GM12878 (cell line): ENCODE measurements around the gene SYCP2. TPM values are rescaled to one million over a fixed set of nuclear protein-coding genes. Genes with fewer than 3 reads are reported as not detected.

ENCODE experiments used
- ATF3 ChIP-seq: IDR thresholded peaks from 2 replicates; pipeline ENCODE4 v1.6.1; 2011; ENCODE audit warnings: low read depth, mild to moderate bottlenecking, low read length, moderate library complexity, borderline replicate concordance; ENCODE audit errors: extremely low read depth
- BRCA1 ChIP-seq: IDR thresholded peaks from 2 replicates; pipeline ENCODE4 v1.6.1; 2011; ENCODE audit warnings: low read depth, low read length, improper control_type of control experiment
- CBFB ChIP-seq: IDR thresholded peaks from 2 replicates; pipeline ENCODE4 v1.6.1; 2016; ENCODE audit warnings: antibody characterized with exemption, low read depth
- CBX3 ChIP-seq: fragments of 200-600 bp; sonication (generic); IDR thresholded peaks from 2 replicates; pipeline ENCODE4 v1.6.1; 2016; ENCODE audit warnings: low read depth, borderline replicate concordance
- CEBPB ChIP-seq, 2 experiments: fragments of 150-350 bp in 1 of 2; IDR thresholded peaks; 2 replicates each; pipeline ENCODE4 v1.6.1; 2012 to 2014; ENCODE audit warnings: low read depth in 2 of 2, low read length in 2 of 2, borderline replicate concordance in 1 of 2, inconsistent platforms in 1 of 2
- CEBPZ ChIP-seq: fragments of 150-350 bp; IDR thresholded peaks from 2 replicates; pipeline ENCODE4 v1.6.1; 2016; ENCODE audit warnings: low read depth, low read length
- CTCF ChIP-seq, 3 experiments: IDR thresholded peaks in 2 of 3; conservative IDR thresholded peaks in 1 of 3; 2 replicates each; pipeline ENCODE4 v1.5.1; 2011; ENCODE audit warnings: low read depth in 3 of 3, low read length in 3 of 3, mild to moderate bottlenecking in 3 of 3, control low read depth in 2 of 3, moderate library complexity in 2 of 3, inconsistent platforms in 1 of 3, mixed read lengths in 1 of 3; ENCODE audit not compliant: control insufficient read depth in 2 of 3, insufficient read depth in 1 of 3; ENCODE audit errors: extremely low read depth in 1 of 3
- ELK1 ChIP-seq: IDR thresholded peaks from 2 replicates; pipeline ENCODE4 v1.6.1; 2012; ENCODE audit warnings: low read depth, low read length, improper control_type of control experiment
- KLF5 ChIP-seq: fragments of 450-650 bp; IDR thresholded peaks from 2 replicates; pipeline ENCODE4 v1.6.1; 2014; ENCODE audit warnings: mild to moderate bottlenecking; ENCODE audit not compliant: partially characterized antibody
- MTA2 ChIP-seq: fragments of 450-650 bp; IDR thresholded peaks from 2 replicates; pipeline ENCODE4 v1.6.1; 2016; ENCODE audit warnings: low read depth, mild to moderate bottlenecking, moderate library complexity
- NR2C1 ChIP-seq: fragments of 450-650 bp; IDR thresholded peaks from 2 replicates; pipeline ENCODE4 v1.6.1; 2017; ENCODE audit warnings: antibody characterized with exemption, mild to moderate bottlenecking, moderate library complexity
- NRF1 ChIP-seq: conservative IDR thresholded peaks from 2 replicates; pipeline ENCODE4 v1.6.1; 2011; ENCODE audit warnings: mild to moderate bottlenecking, low read depth, low read length, improper control_type of control experiment
- PAX5 ChIP-seq: IDR thresholded peaks from 2 replicates; pipeline ENCODE4 v1.6.1; 2011; ENCODE audit warnings: low read depth, low read length, borderline replicate concordance
- POLR2AphosphoS2 ChIP-seq: IDR thresholded peaks from 2 replicates; pipeline ENCODE4 v1.6.1; 2011; ENCODE audit warnings: low read depth, mild to moderate bottlenecking, low read length, improper control_type of control experiment, moderate library complexity
- POU2F2 ChIP-seq: IDR thresholded peaks from 3 replicates; pipeline ENCODE4 v1.6.1; 2011; ENCODE audit warnings: low read depth, mild to moderate bottlenecking, low read length, borderline replicate concordance
- RAD51 ChIP-seq: fragments of 450-650 bp; IDR thresholded peaks from 2 replicates; pipeline ENCODE4 v1.6.1; 2016; ENCODE audit warnings: moderate library complexity, mild to moderate bottlenecking, inconsistent platforms
- SIN3A ChIP-seq: IDR thresholded peaks from 2 replicates; pipeline ENCODE4 v1.6.1; 2012; ENCODE audit warnings: low read depth, low read length, improper control_type of control experiment
- SMAD1 ChIP-seq: fragments of 450-650 bp; IDR thresholded peaks from 2 replicates; pipeline ENCODE4 v1.6.1; 2018; ENCODE audit warnings: mild to moderate bottlenecking, low read depth; ENCODE audit not compliant: partially characterized antibody
- USF2 ChIP-seq: IDR thresholded peaks from 2 replicates; pipeline ENCODE4 v1.6.1; 2011; ENCODE audit warnings: low read depth, low read length, improper control_type of control experiment, borderline replicate concordance
- YBX1 ChIP-seq: fragments of 450-650 bp; IDR thresholded peaks from 2 replicates; pipeline ENCODE4 v1.6.1; 2016; ENCODE audit warnings: antibody characterized with exemption
- ZNF207 ChIP-seq: fragments of 450-650 bp; IDR thresholded peaks from 2 replicates; pipeline ENCODE4 v1.6.1; 2014; ENCODE audit warnings: antibody characterized with exemption, mild to moderate bottlenecking, borderline replicate concordance
- polyA plus RNA-seq, 11 experiments: library from polyadenylated mRNA; depleted of rRNA in 4 of 11; unstranded in 6 of 11; stranded (reverse) in 5 of 11; fragments of >200 nt; fragmentation: Nextera tagmentation in 4 of 11; fragmentation: Illumina TruSeq in 1 of 11; extraction: Ambion mirVana in 4 of 11; extraction: Trizol in 1 of 11; gene quantifications; 1 replicate in 1 of 11; 2 replicates in 10 of 11; pipeline versions ENCODE4 v1.2.1 to v1.2.3, GENCODE V29; 2011 to 2016; ENCODE audit warnings: inconsistent platforms in 2 of 11, missing spikeins in 2 of 11, low read depth in 1 of 11
- total RNA-seq, 4 experiments: library from RNA; depleted of rRNA in 3 of 4; stranded (reverse); fragments of >200 nt in 3 of 4; fragmentation: Illumina TruSeq in 1 of 4; extraction: Trizol in 1 of 4; gene quantifications; 2 replicates each; pipeline versions ENCODE4 v1.2.1 to v1.2.3, GENCODE V29; 2013 to 2021

Gene SYCP2
- total and polyA plus RNA-seq, 10 of the 15 experiments (the other 5 are each of a cell fraction or from before 2014, with no cell fraction given): 0.01 to 0.18 (median 0.09) TPM; not detected in 2

- TF ChIP-seq CTCF (IDR thresholded peaks at IDR 0.05 in 2 of 3, conservative IDR thresholded peaks at IDR 0.05 in 1 of 3; ENCODE audit: control insufficient read depth in 2 of 3, extremely low read depth in 1 of 3, insufficient read depth in 1 of 3, low read depth in 3 of 3, low read length in 3 of 3) (0 out of 6 replicates have a peak, but pooled peaks of 1 of the 3 experiments have one; percentile 5), YBX1 (no peak), POU2F2 (no peak; the same call in 1 of the 3 replicates), CBFB (peak; percentile 47; the same call in 1 of the 2 replicates), NRF1 (peak; percentile 36), CBX3 (no peak), POLR2AphosphoS2 (peak; percentile 53; the same call in 1 of the 2 replicates), BRCA1 (no peak), ATF3 (peak; percentile 17; the same call in 1 of the 2 replicates), RAD51 (peak; percentile 80; the same call in 1 of the 2 replicates), SMAD1 (no peak), USF2 (peak; percentile 64), ELK1 (no peak), ZNF207 (no peak; the same call in 1 of the 2 replicates), MTA2 (peak; percentile 34), PAX5 (0 out of 2 replicates have a peak, but pooled peaks have one; percentile 24), NR2C1 (no peak), CEBPB (IDR thresholded peaks at IDR 0.05; ENCODE audit: borderline replicate concordance in 1 of 2, low read depth in 2 of 2, low read length in 2 of 2) (no peak), SIN3A (0 out of 2 replicates have a peak, but pooled peaks have one; percentile 33), KLF5 (no peak), CEBPZ (no peak)
Observed at GRCh38 chr20:59940129-59940955, 6.9 kb upstream of the SYCP2 start, which contains the start of the genes FAM217B and PPP1R3D (continued).
